OCI-LY7 (cell line): ENCODE measurements around the gene AMIGO1.

Experiments used
- CTCF ChIP-seq: fragments of 200-600 bp; sonication (generic); conservative IDR thresholded peaks from 2 replicates; pipeline ENCODE4 v1.5.1; 2014; ENCODE audit warnings: mild to moderate bottlenecking, antibody characterized with exemption, low read length, moderate library complexity, mixed read lengths
- EZH2phosphoT487 ChIP-seq: fragments of 200-600 bp; sonication (generic); IDR thresholded peaks from 2 replicates; pipeline ENCODE4 v1.6.1; 2018; ENCODE audit warnings: low read depth, borderline replicate concordance, mild to moderate bottlenecking, mixed run types, antibody characterized with exemption, low read length, moderate library complexity, mixed read lengths

GRCh38 chr1:109488201-109488600 is 21.3 kb downstream of the AMIGO1 start:
- TF ChIP-seq CTCF (peak; percentile 30; the same call in 1 of the 2 replicates), EZH2phosphoT487 (no peak)
